ENCODE measurements around the gene CCDC169.
"Not testable (repeated sequence)": the region's sequence is repeated elsewhere in the genome, so short reads cannot be mapped to it uniquely, and the experiment has no call there.

CCDC169 gene

DNA sequence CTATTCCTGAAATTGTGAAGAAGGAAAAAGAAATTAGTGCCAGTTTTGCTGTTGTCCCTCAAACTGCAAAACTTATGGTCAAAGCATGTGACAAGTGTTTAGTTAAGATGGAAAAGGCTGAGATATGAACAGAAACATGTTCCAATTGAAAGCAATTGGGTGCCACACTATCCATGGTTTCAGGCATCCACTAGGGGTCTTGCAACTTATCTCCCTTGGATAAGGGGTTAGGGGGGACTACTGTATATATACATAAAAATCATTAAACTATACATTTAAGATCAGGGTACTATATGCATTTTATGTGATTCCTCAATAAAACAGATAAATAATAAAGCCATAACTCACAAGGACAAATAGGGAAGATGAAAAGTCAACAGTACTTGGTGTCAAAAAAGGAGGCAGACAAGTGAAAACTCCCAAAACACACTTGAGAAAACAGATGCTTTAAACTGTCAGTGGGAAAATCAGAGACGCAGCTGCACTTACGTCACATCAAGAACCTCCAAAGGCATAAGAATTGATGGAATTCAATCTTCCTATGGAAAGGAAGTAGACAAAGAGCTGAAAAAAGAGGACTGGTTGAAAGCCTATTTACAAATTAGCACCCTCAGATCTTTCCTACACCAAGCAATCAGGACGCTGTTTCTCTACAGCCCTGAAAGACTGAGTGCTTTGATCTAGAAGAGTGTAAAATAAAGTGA is 40.5 kb upstream of the CCDC169 start:
- Histone ChIP-seq H3K4me2 (ENCODE audit: low read length) (no peak overlapping the region), H3K4me1 (ENCODE audit: insufficient read depth, low read length, severe bottlenecking) (no peaks in the 10 kb centered on the region), H2AFZ (ENCODE audit: low read length) (no peak overlapping the region), H4K20me1 (ENCODE audit: insufficient read depth, low read length) (no peaks in the 10 kb centered on the region), H3F3A (ENCODE audit: insufficient read depth, low read length) (no peaks in the 10 kb centered on the region), H3K9me2 (ENCODE audit: low read depth, low read length) (no peaks in the 10 kb centered on the region), H3K9me3 (ENCODE audit: low read length) (no peaks in the 10 kb centered on the region), H3K9ac (ENCODE audit: low read length) (no peak overlapping the region), H3K27me3 (ENCODE audit: insufficient read depth, low read length) (no peaks in the 10 kb centered on the region), H3K79me2 (ENCODE audit: insufficient read depth, low read length) (no peaks in the 10 kb centered on the region), H3K27ac (ENCODE audit: low read depth, low read length, poor library complexity, severe bottlenecking) (no peak overlapping the region), H3K4me3 (ENCODE audit: low read depth, low read length, poor library complexity, severe bottlenecking) (no peak overlapping the region), H3K36me3 (ENCODE audit: insufficient read depth, low read length) (no peaks in the 10 kb centered on the region)
- TF ChIP-seq, protein P1, sequence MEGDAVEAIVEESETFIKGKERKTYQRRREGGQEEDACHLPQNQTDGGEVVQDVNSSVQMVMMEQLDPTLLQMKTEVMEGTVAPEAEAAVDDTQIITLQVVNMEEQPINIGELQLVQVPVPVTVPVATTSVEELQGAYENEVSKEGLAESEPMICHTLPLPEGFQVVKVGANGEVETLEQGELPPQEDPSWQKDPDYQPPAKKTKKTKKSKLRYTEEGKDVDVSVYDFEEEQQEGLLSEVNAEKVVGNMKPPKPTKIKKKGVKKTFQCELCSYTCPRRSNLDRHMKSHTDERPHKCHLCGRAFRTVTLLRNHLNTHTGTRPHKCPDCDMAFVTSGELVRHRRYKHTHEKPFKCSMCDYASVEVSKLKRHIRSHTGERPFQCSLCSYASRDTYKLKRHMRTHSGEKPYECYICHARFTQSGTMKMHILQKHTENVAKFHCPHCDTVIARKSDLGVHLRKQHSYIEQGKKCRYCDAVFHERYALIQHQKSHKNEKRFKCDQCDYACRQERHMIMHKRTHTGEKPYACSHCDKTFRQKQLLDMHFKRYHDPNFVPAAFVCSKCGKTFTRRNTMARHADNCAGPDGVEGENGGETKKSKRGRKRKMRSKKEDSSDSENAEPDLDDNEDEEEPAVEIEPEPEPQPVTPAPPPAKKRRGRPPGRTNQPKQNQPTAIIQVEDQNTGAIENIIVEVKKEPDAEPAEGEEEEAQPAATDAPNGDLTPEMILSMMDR (IDR thresholded peaks at IDR 0.05; ENCODE audit: low read length), result no peak
- no peak for TF ChIP-seq EZH2 (IDR thresholded peaks at IDR 0.05; ENCODE audit: borderline replicate concordance, low read length)

DNA sequence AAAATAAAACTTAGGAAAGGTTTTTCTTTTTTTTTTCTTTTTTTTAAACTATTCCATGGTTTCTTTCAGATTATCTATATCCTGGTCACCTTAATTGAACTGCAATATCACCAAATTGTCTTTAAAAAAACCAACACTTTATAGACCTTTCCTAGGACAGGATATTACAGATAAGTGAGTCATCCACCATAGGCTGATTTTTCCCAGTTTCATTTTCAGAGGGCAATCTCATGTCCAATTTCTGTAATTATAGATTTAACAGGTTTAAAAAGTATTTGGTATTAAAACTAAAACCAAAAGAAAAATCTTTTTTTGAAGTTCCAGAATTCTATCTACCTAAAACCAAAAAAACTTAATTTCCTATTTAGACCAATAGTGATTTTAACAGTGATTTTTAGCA is 35.4 kb upstream of the CCDC169 start:
- H3K79me2 ChIP-seq (ENCODE audit: insufficient read depth, low read length), result no peaks in the 10 kb centered on the region
- H2AFZ ChIP-seq (ENCODE audit: low read length), result no peak overlapping the region
- H3K9me3 ChIP-seq (ENCODE audit: low read length), result no peaks in the 10 kb centered on the region

DNA sequence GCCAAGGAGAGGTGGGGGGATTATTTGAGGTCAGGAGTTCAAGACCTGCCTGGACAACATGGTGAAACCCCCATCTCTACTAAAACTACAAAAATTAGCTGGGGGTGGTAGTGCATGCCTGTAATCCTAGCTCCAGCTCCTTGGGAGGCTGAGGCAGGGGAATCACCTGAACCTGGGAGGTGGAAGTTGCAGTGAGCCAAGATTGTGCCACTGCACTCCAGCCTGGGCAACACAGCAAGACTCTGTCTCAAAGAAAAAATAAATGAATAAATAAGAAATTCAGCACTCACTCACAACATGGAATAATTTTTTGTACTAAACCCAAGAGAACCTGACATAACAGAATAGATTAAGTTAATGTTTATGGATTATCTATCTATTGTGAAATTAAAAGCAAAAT is 34.6 kb upstream of the CCDC169 start:
- not testable (repeated sequence) for H3K27ac ChIP-seq (ENCODE audit: low read depth, low read length, poor library complexity, severe bottlenecking); H3K9ac ChIP-seq (ENCODE audit: low read length); H3K79me2 ChIP-seq (ENCODE audit: insufficient read depth, low read length); H3K9me3 ChIP-seq (ENCODE audit: low read length); H4K20me1 ChIP-seq (ENCODE audit: insufficient read depth, low read length); H3K4me2 ChIP-seq (ENCODE audit: low read length); H3K4me1 ChIP-seq (ENCODE audit: insufficient read depth, low read length, severe bottlenecking); H2AFZ ChIP-seq (ENCODE audit: low read length); H3K27me3 ChIP-seq (ENCODE audit: insufficient read depth, low read length); H3K36me3 ChIP-seq (ENCODE audit: insufficient read depth, low read length); H3F3A ChIP-seq (ENCODE audit: insufficient read depth, low read length); H3K4me3 ChIP-seq (ENCODE audit: low read depth, low read length, poor library complexity, severe bottlenecking); H3K9me2 ChIP-seq (ENCODE audit: low read depth, low read length)

More for the DNA sequence above, 35.4 kb upstream of the CCDC169 start:
- Histone ChIP-seq H3K4me2 (ENCODE audit: low read length) (no peak overlapping the region), H4K20me1 (ENCODE audit: insufficient read depth, low read length) (no peaks in the 10 kb centered on the region), H3K4me1 (ENCODE audit: insufficient read depth, low read length, severe bottlenecking) (no peaks in the 10 kb centered on the region), H3K9me2 (ENCODE audit: low read depth, low read length) (no peaks in the 10 kb centered on the region), H3K27ac (ENCODE audit: low read depth, low read length, poor library complexity, severe bottlenecking) (no peak overlapping the region), H3F3A (ENCODE audit: insufficient read depth, low read length) (no peaks in the 10 kb centered on the region), H3K27me3 (ENCODE audit: insufficient read depth, low read length) (no peaks in the 10 kb centered on the region), H3K9ac (ENCODE audit: low read length) (no peak overlapping the region), H3K36me3 (ENCODE audit: insufficient read depth, low read length) (no peaks in the 10 kb centered on the region), H3K4me3 (ENCODE audit: low read depth, low read length, poor library complexity, severe bottlenecking) (no peak overlapping the region)
- TF ChIP-seq, protein P1 (IDR thresholded peaks at IDR 0.05; ENCODE audit: low read length), result no peak

DNA sequence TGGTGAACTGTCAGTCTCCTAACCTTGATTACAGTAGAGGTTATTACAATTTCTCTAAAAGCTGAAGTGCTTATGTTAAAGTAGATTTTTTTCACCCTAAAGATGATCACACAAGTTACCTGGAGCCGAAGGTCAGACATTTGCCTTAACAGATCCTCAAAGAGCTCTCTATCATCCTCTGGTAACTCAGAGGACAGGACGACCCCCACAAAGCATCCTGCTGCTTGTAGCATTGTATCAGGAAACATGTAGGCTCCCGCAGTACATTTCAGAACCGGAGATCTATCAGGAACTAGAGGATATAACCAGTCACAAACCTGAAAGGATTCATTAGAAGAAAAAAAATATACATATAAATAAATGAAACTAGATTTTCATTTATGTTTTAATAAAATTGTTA is 33.7 kb upstream of the CCDC169 start:
- Histone ChIP-seq H2AFZ (ENCODE audit: low read length) (no peak overlapping the region), H3K4me2 (ENCODE audit: low read length) (no peak overlapping the region), H3K27ac (ENCODE audit: low read depth, low read length, poor library complexity, severe bottlenecking) (no peak overlapping the region), H3K4me1 (ENCODE audit: insufficient read depth, low read length, severe bottlenecking) (no peaks in the 10 kb centered on the region), H3K27me3 (ENCODE audit: insufficient read depth, low read length) (no peaks in the 10 kb centered on the region), H3K4me3 (ENCODE audit: low read depth, low read length, poor library complexity, severe bottlenecking) (no peak overlapping the region), H3K9ac (ENCODE audit: low read length) (no peak overlapping the region), H4K20me1 (ENCODE audit: insufficient read depth, low read length) (no peaks in the 10 kb centered on the region), H3F3A (ENCODE audit: insufficient read depth, low read length) (no peaks in the 10 kb centered on the region), H3K9me2 (ENCODE audit: low read depth, low read length) (no peaks in the 10 kb centered on the region), H3K36me3 (ENCODE audit: insufficient read depth, low read length) (no peaks in the 10 kb centered on the region), H3K79me2 (ENCODE audit: insufficient read depth, low read length) (no peaks in the 10 kb centered on the region), H3K9me3 (ENCODE audit: low read length) (no peaks in the 10 kb centered on the region)
- TF ChIP-seq EZH2 (IDR thresholded peaks at IDR 0.05; ENCODE audit: borderline replicate concordance, low read length), result no peak
- TF ChIP-seq, protein P1 (IDR thresholded peaks at IDR 0.05; ENCODE audit: low read length), result no peak

Data from OCI-LY1 (cell line).